ENCODE data around the gene FHAD1. TPM values are rescaled to one million over a fixed set of nuclear protein-coding genes. Genes with fewer than 3 reads are reported as not detected.

FHAD1 gene
- polyA plus RNA-seq, 1 of the 3 experiments (the other 2 are of a cell fraction) = 0.48 TPM

GRCh38 chr1:15384301-15384901 is 137.4 kb downstream of the FHAD1 start:
- TF ChIP-seq FOXJ3 (CRISPR knock-in tag; IDR thresholded peaks at IDR 0.05) (peak; percentile 16; the same call in 1 of the 2 replicates), RAD21 (IDR thresholded peaks at IDR 0.05; ENCODE audit: low read length) (0 out of 2 replicates have a peak, but pooled peaks have one; percentile 0), TCF12 (IDR thresholded peaks at IDR 0.05) (no peak)
- POLR2A ChIA-PET = interaction anchor here (1.1 kb wide), 1 partner anchor 11 kb away, joined by 3 read pairs; no protein-coding TSS in a partner anchor
- CTCF ChIA-PET = interaction anchor here (1.1 kb wide), 1 partner anchor 47 kb away, joined by 5 read pairs; no protein-coding TSS in a partner anchor
- no peak overlapping the region for H3K4me2 ChIP-seq
- DNase-seq = peak; percentile 75
- H2AFZ ChIP-seq (ENCODE audit: low read depth) = no peak overlapping the region
- no peaks in the 10 kb centered on the region for H3F3A ChIP-seq (replicated peaks; ENCODE audit: insufficient read depth)
- H3K4me1 ChIP-seq (ENCODE audit: control insufficient read depth in 1 of 2, insufficient read depth in 2 of 2, low read depth in 1 of 2, low read length in 1 of 2) = peaks cover 0 to 20% of the 10 kb centered on the region in 2 experiments; a peak in 1 of 4 replicates
- H3K9me2 ChIP-seq = no peaks in the 10 kb centered on the region
- H3K79me2 ChIP-seq (ENCODE audit: insufficient read depth) = no peaks in the 10 kb centered on the region
- H3K36me3 ChIP-seq (replicated peaks in 1 of 2; ENCODE audit: control insufficient read depth in 1 of 2, insufficient read depth in 2 of 2, low read length in 1 of 2) = no peaks in the 10 kb centered on the region
- no peaks in the 10 kb centered on the region for H4K20me1 ChIP-seq (ENCODE audit: insufficient read depth)
- H3K9me3 ChIP-seq = no peaks in the 10 kb centered on the region
- no peak overlapping the region for H3K4me3 ChIP-seq (ENCODE audit: low read depth in 2 of 2, low read length in 1 of 2)
- no peaks in the 10 kb centered on the region for H3K27me3 ChIP-seq (ENCODE audit: insufficient read depth)
- H3K9ac ChIP-seq = no peak overlapping the region
- 85% methylated on average over 15 of the region's 20 CpGs for WGBS (ENCODE audit: low lambda C conversion rate)
- H3K27ac ChIP-seq (ENCODE audit: low read depth in 2 of 2, low read length in 1 of 2) = peak overlapping the region in 1 of 2 experiments; percentile 39; a peak in 2 of 4 replicates

GRCh38 chr1:15385420-15385819 is 138.4 kb downstream of the FHAD1 start:
- H3K27ac ChIP-seq (ENCODE audit: low read depth in 2 of 2, low read length in 1 of 2) = no peak overlapping the region
- H3K4me3 ChIP-seq (ENCODE audit: low read depth in 2 of 2, low read length in 1 of 2) = no peak overlapping the region
- TF ChIP-seq CHD2 (IDR thresholded peaks at IDR 0.05; ENCODE audit: low read length, partially characterized antibody) = no peak
- TF ChIP-seq FOXM1 (IDR thresholded peaks at IDR 0.05; ENCODE audit: low read depth) = no peak
- no peak for TF ChIP-seq TAF1 (IDR thresholded peaks at IDR 0.05; ENCODE audit: borderline replicate concordance, low read depth, low read length)
- TF ChIP-seq RXRA (IDR thresholded peaks at IDR 0.05; ENCODE audit: borderline replicate concordance, low read depth) = no peak
- TF ChIP-seq RCOR1 (IDR thresholded peaks at IDR 0.05; ENCODE audit: low read length) = no peak
- no peak for TF ChIP-seq USF2 (IDR thresholded peaks at IDR 0.05; ENCODE audit: borderline replicate concordance, low read depth, low read length)
- no peak for TF ChIP-seq REST (IDR thresholded peaks at IDR 0.05; ENCODE audit: low read depth, low read length)
- no peak for TF ChIP-seq MXI1 (IDR thresholded peaks at IDR 0.05; ENCODE audit: low read depth, low read length)
- TF ChIP-seq PBX3 (IDR thresholded peaks at IDR 0.05) = no peak
- no peaks in the 10 kb centered on the region for H3K36me3 ChIP-seq (replicated peaks in 1 of 2; ENCODE audit: control insufficient read depth in 1 of 2, insufficient read depth in 2 of 2, low read length in 1 of 2)
- H3K4me2 ChIP-seq = no peak overlapping the region
- H3F3A ChIP-seq (replicated peaks; ENCODE audit: insufficient read depth) = no peaks in the 10 kb centered on the region
- WGBS (ENCODE audit: low lambda C conversion rate) = 90% methylated on average over 3 of the region's 3 CpGs
- H3K4me1 ChIP-seq (ENCODE audit: control insufficient read depth in 1 of 2, insufficient read depth in 2 of 2, low read depth in 1 of 2, low read length in 1 of 2) = peaks cover 0 to 20% of the 10 kb centered on the region in 2 experiments; a peak in 1 of 4 replicates
- no peaks in the 10 kb centered on the region for H4K20me1 ChIP-seq (ENCODE audit: insufficient read depth)
- H3K27me3 ChIP-seq (ENCODE audit: insufficient read depth) = no peaks in the 10 kb centered on the region
- no peak overlapping the region for H3K9ac ChIP-seq
- no peaks in the 10 kb centered on the region for H3K79me2 ChIP-seq (ENCODE audit: insufficient read depth)
- H3K9me2 ChIP-seq = no peaks in the 10 kb centered on the region
- H2AFZ ChIP-seq (ENCODE audit: low read depth) = no peak overlapping the region
- DNase-seq = no peak
- H3K9me3 ChIP-seq = no peaks in the 10 kb centered on the region
- ChIA-PET POLR2A (no interaction called here), CTCF (interaction anchor here (1.0 to 1.8 kb wide), 2 partner anchors 62 to 81 kb away, joined by 3 to 5 read pairs; no protein-coding TSS in a partner anchor)

Data from SK-N-SH (cell line).